ENCODE measurements around the gene NFS1.

GRCh38 chr20:35695978-35696377 is 3.2 kb downstream of the NFS1 start:
- no peak for TF ChIP-seq CTCF (conservative IDR thresholded peaks at IDR 0.05; ENCODE audit: low read depth, low read length)
- TF ChIP-seq EZH2 (IDR thresholded peaks at IDR 0.05; ENCODE audit: low read length, unreplicated experiment): no peak

All from PC-3 (cell line).